ENCODE data around the gene KRI1. TPM values are rescaled to one million over a fixed set of nuclear protein-coding genes. Genes with fewer than 3 reads are reported as not detected.

KRI1 gene
- polyA plus RNA-seq, 1 of the 3 experiments (the other 2 are of a cell fraction) = 26.7 TPM

DNA sequence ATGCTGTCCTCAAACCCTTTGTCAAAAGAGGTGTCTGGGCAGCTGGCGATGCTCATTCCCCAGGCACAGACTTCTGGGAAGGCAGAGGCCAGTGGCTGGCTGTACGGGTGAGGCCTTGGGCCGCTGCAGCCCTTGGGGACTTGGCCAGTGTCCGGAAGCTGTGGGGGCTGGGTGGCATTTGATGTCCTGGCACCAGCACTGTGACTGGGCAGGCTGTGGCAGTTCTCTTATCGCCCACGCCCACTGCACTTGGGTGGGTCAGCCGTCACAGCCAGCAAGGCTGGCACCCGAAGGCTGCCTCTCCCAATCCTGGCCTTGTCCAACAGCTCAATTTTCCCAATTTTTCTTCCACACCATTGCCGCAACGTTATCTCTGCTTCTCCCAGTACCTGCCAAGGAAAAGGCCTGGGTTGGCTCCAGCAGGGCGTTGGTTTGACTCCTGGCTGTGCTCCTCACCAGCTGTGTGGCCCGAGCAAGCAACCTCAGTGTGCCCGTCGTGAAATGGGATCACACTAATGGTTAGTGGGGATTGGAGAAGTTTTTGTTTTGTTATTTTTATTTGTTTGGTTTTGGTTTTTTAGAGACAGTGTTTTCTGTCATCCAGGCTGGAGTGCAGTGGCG, 46.8 kb upstream of the KRI1 start:
- no peak overlapping the region for H3K9ac ChIP-seq
- 96% methylated on average over 12 of the region's 15 CpGs for WGBS (ENCODE audit: low lambda C conversion rate)
- peak; percentile 20 for DNase-seq
- CTCF ChIA-PET = interaction anchor here (0.6 to 1.1 kb wide), 3 partner anchors 32 to 424 kb away, joined by 3 to 5 read pairs (median 3); no protein-coding TSS in a partner anchor
- no peaks in the 10 kb centered on the region for H3K9me2 ChIP-seq
- H3K79me2 ChIP-seq (ENCODE audit: insufficient read depth) = peaks cover 35% of the 10 kb centered on the region
- no peak overlapping the region for H3K27ac ChIP-seq (ENCODE audit: low read depth in 2 of 2, low read length in 1 of 2)
- no peaks in the 10 kb centered on the region for H3K27me3 ChIP-seq (ENCODE audit: insufficient read depth)
- no peaks in the 10 kb centered on the region for H3K9me3 ChIP-seq
- POLR2A ChIA-PET = interaction anchor here (0.8 kb wide), 1 partner anchor 10 kb away, joined by 3 read pairs; no protein-coding TSS in a partner anchor
- no peak overlapping the region for H3K4me2 ChIP-seq
- no peak overlapping the region for H3K4me3 ChIP-seq (ENCODE audit: low read depth in 2 of 2, low read length in 1 of 2)
- no peaks in the 10 kb centered on the region for H4K20me1 ChIP-seq (ENCODE audit: insufficient read depth)
- peaks cover 0 to 6% of the 10 kb centered on the region in 2 experiments for H3K36me3 ChIP-seq (replicated peaks in 1 of 2; ENCODE audit: control insufficient read depth in 1 of 2, insufficient read depth in 2 of 2, low read length in 1 of 2)
- H3F3A ChIP-seq (replicated peaks; ENCODE audit: insufficient read depth) = peaks cover 5% of the 10 kb centered on the region
- TF ChIP-seq, protein P1, sequence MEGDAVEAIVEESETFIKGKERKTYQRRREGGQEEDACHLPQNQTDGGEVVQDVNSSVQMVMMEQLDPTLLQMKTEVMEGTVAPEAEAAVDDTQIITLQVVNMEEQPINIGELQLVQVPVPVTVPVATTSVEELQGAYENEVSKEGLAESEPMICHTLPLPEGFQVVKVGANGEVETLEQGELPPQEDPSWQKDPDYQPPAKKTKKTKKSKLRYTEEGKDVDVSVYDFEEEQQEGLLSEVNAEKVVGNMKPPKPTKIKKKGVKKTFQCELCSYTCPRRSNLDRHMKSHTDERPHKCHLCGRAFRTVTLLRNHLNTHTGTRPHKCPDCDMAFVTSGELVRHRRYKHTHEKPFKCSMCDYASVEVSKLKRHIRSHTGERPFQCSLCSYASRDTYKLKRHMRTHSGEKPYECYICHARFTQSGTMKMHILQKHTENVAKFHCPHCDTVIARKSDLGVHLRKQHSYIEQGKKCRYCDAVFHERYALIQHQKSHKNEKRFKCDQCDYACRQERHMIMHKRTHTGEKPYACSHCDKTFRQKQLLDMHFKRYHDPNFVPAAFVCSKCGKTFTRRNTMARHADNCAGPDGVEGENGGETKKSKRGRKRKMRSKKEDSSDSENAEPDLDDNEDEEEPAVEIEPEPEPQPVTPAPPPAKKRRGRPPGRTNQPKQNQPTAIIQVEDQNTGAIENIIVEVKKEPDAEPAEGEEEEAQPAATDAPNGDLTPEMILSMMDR (IDR thresholded peaks at IDR 0.05) = no peak
- no peak for TF ChIP-seq FOXM1 (IDR thresholded peaks at IDR 0.05; ENCODE audit: low read depth)
- H3K4me1 ChIP-seq (ENCODE audit: control insufficient read depth in 1 of 2, insufficient read depth in 2 of 2, low read depth in 1 of 2, low read length in 1 of 2) = no peaks in the 10 kb centered on the region; a peak in 1 of 4 replicates
- H2AFZ ChIP-seq (ENCODE audit: low read depth) = no peak overlapping the region

DNA sequence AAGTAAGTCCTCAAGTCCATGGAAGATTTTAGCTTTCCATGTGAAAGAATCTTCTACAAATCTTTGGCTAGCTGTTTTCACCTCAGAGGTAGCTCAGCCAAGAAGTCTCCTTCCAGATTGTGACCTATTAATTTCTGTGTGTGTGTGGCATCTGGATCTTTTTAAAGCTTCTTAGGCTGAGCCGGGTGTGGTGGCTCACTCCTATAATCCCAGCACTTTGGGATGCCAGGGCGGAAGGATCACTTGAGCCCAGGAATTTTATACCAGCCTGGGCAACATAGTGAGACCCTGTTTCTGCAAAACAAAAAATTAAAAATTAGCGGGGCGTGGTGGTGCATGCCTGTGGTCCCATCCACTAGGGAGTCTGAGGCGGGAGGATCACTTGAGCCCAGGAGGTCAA, 46.1 kb upstream of the KRI1 start:
- no peaks in the 10 kb centered on the region for H3K27me3 ChIP-seq (ENCODE audit: insufficient read depth)
- H4K20me1 ChIP-seq (ENCODE audit: insufficient read depth) = no peaks in the 10 kb centered on the region
- H2AFZ ChIP-seq (ENCODE audit: low read depth) = no peak overlapping the region

More for the DNA sequence above, 46.1 kb upstream of the KRI1 start:
- Histone ChIP-seq H3F3A (replicated peaks; ENCODE audit: insufficient read depth) (no peaks in the 10 kb centered on the region), H3K4me1 (ENCODE audit: control insufficient read depth in 1 of 2, insufficient read depth in 2 of 2, low read depth in 1 of 2, low read length in 1 of 2) (no peaks in the 10 kb centered on the region; a peak in 1 of 4 replicates), H3K4me3 (ENCODE audit: low read depth in 2 of 2, low read length in 1 of 2) (no peak overlapping the region), H3K9me3 (no peaks in the 10 kb centered on the region), H3K79me2 (ENCODE audit: insufficient read depth) (peaks cover 35% of the 10 kb centered on the region), H3K36me3 (replicated peaks in 1 of 2; ENCODE audit: control insufficient read depth in 1 of 2, insufficient read depth in 2 of 2, low read length in 1 of 2) (peaks cover 0 to 6% of the 10 kb centered on the region in 2 experiments), H3K27ac (ENCODE audit: low read depth in 2 of 2, low read length in 1 of 2) (no peak overlapping the region), H3K9me2 (no peaks in the 10 kb centered on the region), H3K4me2 (no peak overlapping the region), H3K9ac (no peak overlapping the region)
- WGBS (ENCODE audit: low lambda C conversion rate) = 89% methylated on average over 5 of the region's 5 CpGs
- DNase-seq = no peak
- TF ChIP-seq GATA2 (CRISPR knock-in tag; IDR thresholded peaks at IDR 0.05) (no peak), SIN3A (IDR thresholded peaks at IDR 0.05; ENCODE audit: borderline replicate concordance, low read depth, low read length) (no peak), FOXM1 (IDR thresholded peaks at IDR 0.05; ENCODE audit: low read depth) (no peak), RXRA (IDR thresholded peaks at IDR 0.05; ENCODE audit: borderline replicate concordance, low read depth) (no peak), MXI1 (IDR thresholded peaks at IDR 0.05; ENCODE audit: low read depth, low read length) (no peak), RCOR1 (IDR thresholded peaks at IDR 0.05; ENCODE audit: low read length) (no peak), TCF12 (IDR thresholded peaks at IDR 0.05) (no peak), GABPA (IDR thresholded peaks at IDR 0.05; ENCODE audit: low read depth) (no peak), TAF1 (IDR thresholded peaks at IDR 0.05; ENCODE audit: borderline replicate concordance, low read depth, low read length) (no peak), POLR2AphosphoS5 (IDR thresholded peaks at IDR 0.05; ENCODE audit: low read depth, low read length) (no peak), EP300 (IDR thresholded peaks at IDR 0.05; ENCODE audit: borderline replicate concordance in 1 of 2, low read depth in 1 of 2, low read length in 1 of 2) (no peak), RAD21 (IDR thresholded peaks at IDR 0.05; ENCODE audit: low read length) (no peak), CHD2 (IDR thresholded peaks at IDR 0.05; ENCODE audit: low read length, partially characterized antibody) (no peak), ELF1 (IDR thresholded peaks at IDR 0.05) (no peak), FOSL2 (IDR thresholded peaks at IDR 0.05; ENCODE audit: borderline replicate concordance, low read depth) (no peak), FOXJ3 (CRISPR knock-in tag; IDR thresholded peaks at IDR 0.05) (no peak), EZH2phosphoT487 (IDR thresholded peaks at IDR 0.05; ENCODE audit: borderline replicate concordance, low read depth) (no peak), JUND (IDR thresholded peaks at IDR 0.05) (no peak)
- TF ChIP-seq, protein P2, sequence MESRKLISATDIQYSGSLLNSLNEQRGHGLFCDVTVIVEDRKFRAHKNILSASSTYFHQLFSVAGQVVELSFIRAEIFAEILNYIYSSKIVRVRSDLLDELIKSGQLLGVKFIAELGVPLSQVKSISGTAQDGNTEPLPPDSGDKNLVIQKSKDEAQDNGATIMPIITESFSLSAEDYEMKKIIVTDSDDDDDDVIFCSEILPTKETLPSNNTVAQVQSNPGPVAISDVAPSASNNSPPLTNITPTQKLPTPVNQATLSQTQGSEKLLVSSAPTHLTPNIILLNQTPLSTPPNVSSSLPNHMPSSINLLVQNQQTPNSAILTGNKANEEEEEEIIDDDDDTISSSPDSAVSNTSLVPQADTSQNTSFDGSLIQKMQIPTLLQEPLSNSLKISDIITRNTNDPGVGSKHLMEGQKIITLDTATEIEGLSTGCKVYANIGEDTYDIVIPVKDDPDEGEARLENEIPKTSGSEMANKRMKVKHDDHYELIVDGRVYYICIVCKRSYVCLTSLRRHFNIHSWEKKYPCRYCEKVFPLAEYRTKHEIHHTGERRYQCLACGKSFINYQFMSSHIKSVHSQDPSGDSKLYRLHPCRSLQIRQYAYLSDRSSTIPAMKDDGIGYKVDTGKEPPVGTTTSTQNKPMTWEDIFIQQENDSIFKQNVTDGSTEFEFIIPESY (IDR thresholded peaks at IDR 0.05; ENCODE audit: borderline replicate concordance, low read depth) = no peak
- TF ChIP-seq, protein P1 (IDR thresholded peaks at IDR 0.05) = no peak
- ChIA-PET CTCF (interaction anchor here (0.6 to 1.1 kb wide), 5 partner anchors 14 to 424 kb away, joined by 3 to 4 read pairs (median 3); partner anchors contain the start of genes DNM2 and SLC44A2), POLR2A (interaction anchor here (0.8 kb wide), 1 partner anchor 9 kb away, joined by 3 read pairs; no protein-coding TSS in a partner anchor)

All from SK-N-SH (cell line).